Stimulated activated effector memory CD8-positive, alpha-beta T cell treated with anti-CD3 and anti-CD28 coated beads, Interleukin-12 subunit alpha, Interleukin-12 subunit beta, amount 100 ng/mL, for 72 hours (primary cell): ENCODE results near the gene DTHD1.

Experiments used
- ATAC-seq: fragments of 150-1000 bp; cut with Tn5 transposase; 2 replicates; pipeline ENCODE4 v1.10.0; 2021
- DNase-seq, 2 donors: peaks; one replicate each; pipeline ENCODE4 v3.0.0; 2021 to 2022; ENCODE audit warnings: low spot score in 2 of 2
- H3K27ac Mint-ChIP-seq: one replicate; pipeline ENCODE4 v1.8.0; 2022; ENCODE audit warnings: mild to moderate bottlenecking, mixed read lengths
- H3K36me3 Mint-ChIP-seq: one replicate; pipeline ENCODE4 v1.8.0; 2022; ENCODE audit warnings: mild to moderate bottlenecking, mixed read lengths
- H3K4me1 Mint-ChIP-seq: one replicate; pipeline ENCODE4 v1.8.0; 2022; ENCODE audit warnings: mixed read lengths
- H3K4me3 Mint-ChIP-seq: one replicate; pipeline ENCODE4 v1.8.0; 2022; ENCODE audit warnings: mild to moderate bottlenecking, mixed read lengths
- H3K9me3 Mint-ChIP-seq: one replicate; pipeline ENCODE4 v1.8.0; 2022; ENCODE audit warnings: mixed read lengths

DTHD1 gene

DNA sequence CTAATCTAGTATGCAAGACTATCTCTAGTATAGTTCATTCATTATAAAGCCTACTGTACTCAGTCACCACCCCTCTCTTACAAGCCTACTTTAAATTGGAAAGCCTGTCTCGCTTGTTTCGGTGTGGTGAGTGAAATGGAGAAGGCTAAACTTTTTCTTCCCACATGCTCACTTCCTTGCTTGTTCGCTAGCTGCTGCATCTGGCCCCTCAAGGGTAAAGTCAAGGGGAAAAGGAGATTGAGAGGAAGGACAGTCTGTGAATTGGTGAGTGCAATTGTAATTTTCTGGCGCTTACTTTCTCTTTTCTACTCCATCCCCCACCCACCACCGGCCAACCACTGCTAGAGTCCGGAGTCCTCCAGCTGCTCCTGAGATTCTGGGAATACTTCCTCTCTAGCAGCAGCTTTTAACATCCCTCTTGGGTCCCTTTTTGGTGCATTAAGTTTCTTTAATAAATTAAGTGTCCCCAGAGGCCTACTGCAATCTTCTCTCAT, 25.0 kb upstream of the DTHD1 start:
- Mint-ChIP-seq H3K36me3 (no peaks in the 10 kb centered on the region), H3K4me3 (peak overlapping the region; percentile 68), H3K9me3 (no peaks in the 10 kb centered on the region), H3K27ac (peak overlapping the region; percentile 86), H3K4me1 (peaks cover 35% of the 10 kb centered on the region)
- DNase-seq (peak in 1 of 2 donors; percentile 66), ATAC-seq (peak; percentile 79)

- no peak overlapping the region for H3K4me3 Mint-ChIP-seq
- H3K9me3 Mint-ChIP-seq: peaks cover 3% of the 10 kb centered on the region
- H3K4me1 Mint-ChIP-seq: peaks cover 29% of the 10 kb centered on the region
- ATAC-seq (no peak), DNase-seq (no peak)
- no peaks in the 10 kb centered on the region for H3K36me3 Mint-ChIP-seq
- peak overlapping the region; percentile 20 for H3K27ac Mint-ChIP-seq
Observed at GRCh38 chr4:36260731-36261130, 20.7 kb upstream of the DTHD1 start.

DNA sequence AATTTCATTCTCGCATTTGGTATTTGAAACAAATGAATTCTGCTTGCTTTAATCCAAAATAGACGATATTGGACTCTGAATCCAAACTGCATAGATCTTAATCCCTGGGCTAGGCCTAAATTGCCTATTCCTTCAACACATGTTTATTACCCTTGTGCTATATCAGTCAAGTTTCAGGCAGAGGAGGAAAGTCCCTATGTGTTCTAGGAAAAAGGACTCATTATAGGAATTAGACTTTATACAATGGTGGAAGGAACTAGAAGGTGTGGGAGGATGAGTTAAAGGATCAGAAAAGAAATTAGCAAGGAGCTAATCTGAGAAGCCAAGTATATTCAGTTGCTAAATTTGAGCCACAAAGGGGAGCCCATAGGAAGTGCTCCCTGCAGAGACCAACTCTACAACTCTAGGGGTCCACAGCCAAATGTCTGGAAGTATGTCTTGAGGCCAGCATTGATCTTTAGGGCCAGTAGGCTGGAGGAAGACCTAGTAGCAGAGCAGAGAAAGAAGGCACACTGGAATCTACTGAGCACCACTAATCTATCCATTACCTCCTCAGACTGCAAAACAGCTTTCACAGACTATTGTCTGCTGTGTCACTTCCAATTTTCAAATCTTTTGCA, 17.1 kb upstream of the DTHD1 start:
- ATAC-seq (peak; percentile 57), DNase-seq (no peak)
- Mint-ChIP-seq H3K4me3 (no peak overlapping the region), H3K27ac (no peak overlapping the region), H3K4me1 (peaks cover 49% of the 10 kb centered on the region), H3K36me3 (no peaks in the 10 kb centered on the region), H3K9me3 (peaks cover 5% of the 10 kb centered on the region)

DNA sequence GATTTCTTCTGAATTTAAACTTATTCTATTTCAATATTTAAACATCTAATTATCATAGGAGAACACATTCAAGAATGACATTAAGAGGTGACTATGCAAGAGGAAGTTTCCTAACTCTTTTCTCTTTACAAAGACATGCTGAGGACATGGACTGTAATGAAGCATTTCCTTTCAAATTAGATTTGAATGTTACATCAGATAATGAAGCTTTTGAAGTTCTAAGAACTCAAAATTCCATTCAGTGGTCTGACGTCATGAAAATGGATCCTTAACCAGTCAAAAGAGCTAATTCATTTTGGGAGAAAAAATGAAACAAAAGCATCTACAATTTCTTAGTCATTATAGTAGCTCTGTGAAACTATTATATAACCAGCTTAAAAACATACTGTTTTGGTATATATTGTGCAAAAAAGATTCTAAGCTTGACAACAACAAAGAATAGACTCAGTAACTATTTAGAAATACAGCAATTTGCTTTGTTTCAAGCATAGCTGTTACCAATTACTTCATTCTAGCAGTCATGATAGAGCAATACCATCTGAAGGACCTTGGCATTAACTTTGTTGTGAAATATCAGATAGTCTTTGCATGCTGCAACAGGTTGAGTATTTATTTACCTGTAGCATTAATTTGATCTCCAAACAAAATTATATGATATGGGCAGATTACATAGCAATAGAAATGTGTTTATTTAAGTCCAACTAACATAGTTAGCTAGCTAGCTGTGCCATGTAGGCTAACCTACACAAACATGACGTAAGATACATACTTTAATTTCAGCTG, 13.7 kb upstream of the DTHD1 start:
- Mint-ChIP-seq H3K4me1 (peaks cover 57% of the 10 kb centered on the region), H3K27ac (peak overlapping the region; percentile 93), H3K4me3 (no peak overlapping the region), H3K36me3 (no peaks in the 10 kb centered on the region), H3K9me3 (peaks cover 5% of the 10 kb centered on the region)
- ATAC-seq: no peak
- no peak for DNase-seq

- ATAC-seq: peak; percentile 98
- H3K4me3 Mint-ChIP-seq: peak overlapping the region; percentile 22
- no peaks in the 10 kb centered on the region for H3K36me3 Mint-ChIP-seq
- peak in 1 of 2 donors; percentile 68 for DNase-seq
- peak overlapping the region; percentile 93 for H3K27ac Mint-ChIP-seq
- H3K4me1 Mint-ChIP-seq: peaks cover 61% of the 10 kb centered on the region
- peaks cover 5% of the 10 kb centered on the region for H3K9me3 Mint-ChIP-seq
Observed at GRCh38 chr4:36269101-36269500, 12.3 kb upstream of the DTHD1 start.

GRCh38 chr4:36269533-36270173, 11.8 kb upstream of the DTHD1 start:
- peak overlapping the region; percentile 93 for H3K27ac Mint-ChIP-seq
- H3K4me1 Mint-ChIP-seq: peaks cover 55% of the 10 kb centered on the region
- H3K4me3 Mint-ChIP-seq: peak overlapping the region; percentile 22
- H3K36me3 Mint-ChIP-seq: no peaks in the 10 kb centered on the region
- peaks cover 5% of the 10 kb centered on the region for H3K9me3 Mint-ChIP-seq
- peak; percentile 31 for ATAC-seq
- DNase-seq: no peak

DNA sequence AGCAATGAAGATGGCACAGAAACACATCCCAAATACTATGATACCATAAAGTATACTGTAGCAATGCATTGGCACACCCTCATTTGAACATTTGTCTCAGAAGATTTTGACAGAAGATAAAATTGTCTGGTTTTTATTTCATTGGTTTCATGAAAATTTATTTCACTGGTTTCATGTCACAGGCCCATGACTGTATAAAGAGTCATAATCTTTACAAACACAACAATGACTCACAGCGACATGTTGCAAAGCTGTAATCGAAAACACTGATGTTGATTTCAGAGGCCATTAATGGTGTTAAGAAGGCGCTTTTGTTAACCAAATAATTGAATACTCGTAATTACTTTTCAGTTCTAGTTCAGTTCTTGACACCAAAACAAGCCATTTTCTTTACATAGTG, 8.1 kb upstream of the DTHD1 start:
- ATAC-seq (peak; percentile 66), DNase-seq (no peak)
- Mint-ChIP-seq H3K4me1 (peaks cover 40% of the 10 kb centered on the region), H3K9me3 (no peaks in the 10 kb centered on the region), H3K4me3 (no peak overlapping the region), H3K36me3 (no peaks in the 10 kb centered on the region), H3K27ac (peak overlapping the region; percentile 40)

GRCh38 chr4:36274158-36274557, 7.3 kb upstream of the DTHD1 start:
- Mint-ChIP-seq H3K27ac (no peak overlapping the region), H3K4me3 (no peak overlapping the region), H3K36me3 (peaks cover 6% of the 10 kb centered on the region), H3K4me1 (peaks cover 39% of the 10 kb centered on the region), H3K9me3 (no peaks in the 10 kb centered on the region)
- DNase-seq (no peak), ATAC-seq (no peak)

GRCh38 chr4:36277533-36277932, 3.9 kb upstream of the DTHD1 start:
- Mint-ChIP-seq H3K27ac (no peak overlapping the region), H3K4me3 (no peak overlapping the region), H3K9me3 (no peaks in the 10 kb centered on the region), H3K4me1 (peaks cover 64% of the 10 kb centered on the region), H3K36me3 (peaks cover 11% of the 10 kb centered on the region)
- DNase-seq: no peak
- no peak for ATAC-seq

DNA sequence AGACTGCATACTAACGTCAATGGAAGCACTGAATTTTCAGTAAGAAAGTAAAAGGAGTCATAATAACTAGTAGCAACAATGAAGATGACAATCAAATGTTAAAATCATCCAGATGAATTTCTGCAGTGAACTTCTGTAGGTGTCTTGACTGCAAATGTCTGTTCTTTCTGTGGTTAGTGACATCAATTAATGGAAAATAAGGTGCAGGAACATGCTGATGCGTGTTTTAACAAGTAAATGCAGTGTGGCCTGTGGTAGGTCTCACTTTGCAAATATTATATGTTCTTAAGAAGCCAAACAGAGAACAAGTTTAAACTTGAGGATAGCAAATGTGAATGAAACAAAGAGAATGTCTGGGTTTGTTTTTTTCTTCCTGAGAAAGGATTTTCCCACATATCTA, 2.6 kb upstream of the DTHD1 start:
- H3K4me3 Mint-ChIP-seq: peak overlapping the region; percentile 71

GRCh38 chr4:36280555-36280954, 861 bp upstream of the DTHD1 start:
- peak overlapping the region; percentile 71 for H3K4me3 Mint-ChIP-seq
- ATAC-seq (no peak), DNase-seq (no peak)
- peak overlapping the region; percentile 92 for H3K27ac Mint-ChIP-seq
- H3K9me3 Mint-ChIP-seq: no peaks in the 10 kb centered on the region
- H3K4me1 Mint-ChIP-seq: peaks cover 79% of the 10 kb centered on the region
- peaks cover 12% of the 10 kb centered on the region for H3K36me3 Mint-ChIP-seq

More for the DNA sequence above, 2.6 kb upstream of the DTHD1 start:
- H3K9me3 Mint-ChIP-seq: no peaks in the 10 kb centered on the region
- H3K4me1 Mint-ChIP-seq: peaks cover 67% of the 10 kb centered on the region
- peak overlapping the region; percentile 92 for H3K27ac Mint-ChIP-seq
- H3K36me3 Mint-ChIP-seq: peaks cover 11% of the 10 kb centered on the region
- DNase-seq: no peak
- peak; percentile 57 for ATAC-seq

- ATAC-seq: no peak
- Mint-ChIP-seq H3K4me1 (peaks cover 81% of the 10 kb centered on the region), H3K9me3 (no peaks in the 10 kb centered on the region), H3K4me3 (peak overlapping the region; percentile 71), H3K36me3 (peaks cover 21% of the 10 kb centered on the region), H3K27ac (peak overlapping the region; percentile 92)
- DNase-seq: no peak
Observed at GRCh38 chr4:36282503-36283030, 1.2 kb downstream of the DTHD1 start.

DNA sequence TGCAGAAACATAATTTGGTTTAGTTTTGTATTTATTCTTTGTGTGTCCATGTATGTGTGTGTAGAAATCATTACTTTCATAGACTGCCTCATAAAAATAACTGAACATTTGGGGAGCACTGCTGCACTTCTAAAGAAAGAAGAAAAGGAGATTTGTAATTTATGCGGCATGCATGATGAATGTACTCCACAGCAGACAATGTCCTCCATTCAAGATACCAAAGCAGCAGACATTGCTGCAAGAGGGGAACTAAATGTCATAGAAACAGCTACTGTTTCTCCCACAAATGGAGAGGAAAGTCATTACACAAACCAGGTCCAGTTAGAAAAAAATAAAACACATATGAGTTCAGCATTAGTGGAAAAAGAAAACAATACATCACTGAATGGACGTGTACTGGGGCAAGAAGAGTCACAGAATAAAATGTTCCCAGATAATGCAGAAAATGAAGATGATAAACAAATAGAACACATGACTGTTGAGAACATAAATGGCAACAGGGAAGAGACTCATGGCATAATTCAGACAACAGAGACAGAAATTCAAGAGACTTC, 2.6 kb downstream of the DTHD1 start:
- peak overlapping the region; percentile 71 for H3K4me3 Mint-ChIP-seq
- DNase-seq (no peak), ATAC-seq (no peak)
- H3K36me3 Mint-ChIP-seq: peaks cover 17% of the 10 kb centered on the region
- peaks cover 80% of the 10 kb centered on the region for H3K4me1 Mint-ChIP-seq
- H3K27ac Mint-ChIP-seq: peak overlapping the region; percentile 92
- no peaks in the 10 kb centered on the region for H3K9me3 Mint-ChIP-seq

- H3K4me1 Mint-ChIP-seq: peaks cover 71% of the 10 kb centered on the region
Observed at GRCh38 chr4:36285784-36286480, 4.5 kb downstream of the DTHD1 start.

More at GRCh38 chr4:36285784-36286480, 4.5 kb downstream of the DTHD1 start:
- Mint-ChIP-seq H3K4me3 (peak overlapping the region; percentile 71), H3K27ac (peak overlapping the region; percentile 92), H3K9me3 (no peaks in the 10 kb centered on the region), H3K36me3 (peaks cover 16% of the 10 kb centered on the region)
- DNase-seq: peak; percentile 42 to 81
- peak; percentile 95 for ATAC-seq
